Hepatocyte (in vitro differentiated cells): ENCODE results near the gene KIRREL2.
"Not testable (repeated sequence)": the region's sequence is repeated elsewhere in the genome, so short reads cannot be mapped to it uniquely, and the experiment has no call there.

Experiments used
- CTCF ChIP-seq: fragments of 200-600 bp; sonication (generic); IDR thresholded peaks from 2 replicates; pipeline ENCODE4 v1.5.1; 2016; ENCODE audit warnings: antibody characterized with exemption, mild to moderate bottlenecking; ENCODE audit not compliant: poor library complexity
- EZH2 ChIP-seq: fragments of 200-600 bp; sonication (generic); IDR thresholded peaks from 2 replicates; pipeline ENCODE4 v1.6.1; 2016; ENCODE audit warnings: antibody characterized with exemption, mild to moderate bottlenecking, borderline replicate concordance

DNA sequence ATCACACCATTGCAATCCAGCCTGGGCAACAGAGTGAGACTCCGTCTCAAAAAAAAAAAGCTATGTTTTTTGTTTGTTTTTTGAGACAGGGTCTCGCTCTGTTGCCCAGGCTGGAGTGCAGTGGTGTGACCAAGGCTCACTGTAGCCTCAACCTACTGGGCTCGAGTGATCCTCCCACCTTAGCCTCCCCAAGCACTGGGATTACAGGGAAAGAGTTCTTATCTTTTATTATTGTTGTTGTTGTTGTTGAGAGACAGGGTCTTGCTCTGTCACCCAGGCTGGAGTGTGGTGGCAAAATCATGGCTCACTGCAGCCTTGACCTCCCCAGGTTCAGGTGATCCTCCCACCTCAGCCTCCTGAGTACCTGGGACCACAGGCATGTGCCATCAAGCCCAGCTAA lies 35.1 kb downstream of the KIRREL2 start:
- TF ChIP-seq CTCF, EZH2: not testable (repeated sequence)
